Large intestine (tissue), 3 donors: ENCODE data around the gene CFAP52. TPM values are rescaled to one million over a fixed set of nuclear protein-coding genes. Genes with fewer than 3 reads are reported as not detected.
A peak's percentile ranks its signal among the peaks of the same experiment; 100 is the strongest.
"Not testable (repeated sequence)": the region's sequence is repeated elsewhere in the genome, so short reads cannot be mapped to it uniquely, and the experiment has no call there.

Source experiments
- DNase-seq, 2 donors: peaks; one replicate each; pipeline versions ENCODE4 v3.0.0 to v3.0.0-alpha.2; 2013
- H3K27ac ChIP-seq: one replicate; pipeline ENCODE4 v1.5.1; 2013; ENCODE audit warnings: low read length
- H3K27me3 ChIP-seq: 2 replicates; pipeline ENCODE4 v1.6.1; 2013; ENCODE audit warnings: low read length; ENCODE audit not compliant: control insufficient read depth, insufficient read depth
- H3K36me3 ChIP-seq: 2 replicates; pipeline ENCODE4 v1.6.1; 2013; ENCODE audit warnings: low read length; ENCODE audit not compliant: control insufficient read depth, insufficient read depth
- H3K4me1 ChIP-seq: one replicate; pipeline ENCODE4 v1.6.1; 2013; ENCODE audit warnings: low read length; ENCODE audit not compliant: control insufficient read depth, insufficient read depth
- H3K4me3 ChIP-seq: one replicate; pipeline ENCODE4 v1.5.1; 2013; ENCODE audit warnings: low read length
- H3K9me3 ChIP-seq: one replicate; pipeline ENCODE4 v1.6.1; 2013; ENCODE audit warnings: mild to moderate bottlenecking, low read depth, low read length, moderate library complexity; ENCODE audit not compliant: control insufficient read depth
- WGBS: methylation state at CpG from one replicate; pipeline ENCODE4 v1.1.5; 2013; ENCODE audit warnings: low lambda C conversion rate; ENCODE audit not compliant: insufficient coverage; 5-methylcytosine and 5-hydroxymethylcytosine counted together
- polyA plus RNA-seq: library from polyadenylated mRNA; unstranded; fragments of 120-200 nt; gene quantifications from one replicate; pipeline ENCODE4 v1.2.1, GENCODE V29; 2013

Gene CFAP52
- polyA plus RNA-seq, 1 donor = 0.45 TPM

GRCh38 chr17:9607058-9607457 is 30.6 kb downstream of the CFAP52 start:
- WGBS = 100% methylated on average over 1 of the region's 5 CpGs
- not testable (repeated sequence) for H3K9me3 ChIP-seq, H3K27me3 ChIP-seq, H3K4me1 ChIP-seq, H3K27ac ChIP-seq, H3K4me3 ChIP-seq, DNase-seq, H3K36me3 ChIP-seq

GRCh38 chr17:9611557-9611956 is 35.1 kb downstream of the CFAP52 start:
- Histone ChIP-seq H3K27me3 (no peaks in the 10 kb centered on the region), H3K27ac (no peak overlapping the region), H3K36me3 (no peaks in the 10 kb centered on the region), H3K4me3 (no peak overlapping the region), H3K4me1 (no peaks in the 10 kb centered on the region), H3K9me3 (no peaks in the 10 kb centered on the region)
- 83% methylated on average over 2 of the region's 2 CpGs for WGBS
- DNase-seq = no peak

GRCh38 chr17:9612006-9612405 is 35.6 kb downstream of the CFAP52 start:
- no peaks in the 10 kb centered on the region for H3K4me1 ChIP-seq
- 90% methylated on average over 3 of the region's 9 CpGs for WGBS

GRCh38 chr17:9615486-9615885 is 39.0 kb downstream of the CFAP52 start:
- DNase-seq = no peak
- Histone ChIP-seq H3K36me3 (no peaks in the 10 kb centered on the region), H3K27ac (no peak overlapping the region), H3K4me1 (no peaks in the 10 kb centered on the region), H3K9me3 (no peaks in the 10 kb centered on the region), H3K4me3 (no peak overlapping the region), H3K27me3 (no peaks in the 10 kb centered on the region)
- 17% methylated on average over 2 of the region's 2 CpGs for WGBS

More at GRCh38 chr17:9612006-9612405, 35.6 kb downstream of the CFAP52 start:
- no peak overlapping the region for H3K4me3 ChIP-seq
- H3K36me3 ChIP-seq = no peaks in the 10 kb centered on the region
- H3K27ac ChIP-seq = no peak overlapping the region
- no peaks in the 10 kb centered on the region for H3K27me3 ChIP-seq
- DNase-seq = no peak
- H3K9me3 ChIP-seq = no peaks in the 10 kb centered on the region

GRCh38 chr17:9622961-9623360 is 46.5 kb downstream of the CFAP52 start:
- no peak overlapping the region for H3K4me3 ChIP-seq
- no peaks in the 10 kb centered on the region for H3K4me1 ChIP-seq
- no peak overlapping the region for H3K27ac ChIP-seq
- no peak for DNase-seq
- H3K27me3 ChIP-seq = no peaks in the 10 kb centered on the region
- no peaks in the 10 kb centered on the region for H3K36me3 ChIP-seq
- no peaks in the 10 kb centered on the region for H3K9me3 ChIP-seq

- no peak overlapping the region for H3K4me3 ChIP-seq
- DNase-seq = peak in 1 of 2 donors; percentile 5
- H3K36me3 ChIP-seq = no peaks in the 10 kb centered on the region
- H3K4me1 ChIP-seq = no peaks in the 10 kb centered on the region
- H3K27ac ChIP-seq = no peak overlapping the region
- no peaks in the 10 kb centered on the region for H3K9me3 ChIP-seq
- no CpG with 5 or more reads among the region's 10 CpGs for WGBS
- peaks cover 5% of the 10 kb centered on the region for H3K27me3 ChIP-seq
These were observed 52.1 kb downstream of the CFAP52 start for GRCh38 chr17:9628509-9628908.

- peaks cover 5% of the 10 kb centered on the region for H3K27me3 ChIP-seq
- no peaks in the 10 kb centered on the region for H3K9me3 ChIP-seq
- no peak overlapping the region for H3K27ac ChIP-seq
- DNase-seq = no peak
- no peak overlapping the region for H3K4me3 ChIP-seq
- no peaks in the 10 kb centered on the region for H3K4me1 ChIP-seq
- no peaks in the 10 kb centered on the region for H3K36me3 ChIP-seq
- WGBS = 100% methylated on average over 5 of the region's 11 CpGs
These were observed 56.3 kb downstream of the CFAP52 start for GRCh38 chr17:9632741-9633140.

GRCh38 chr17:9635340-9635739 is 58.9 kb downstream of the CFAP52 start:
- no peaks in the 10 kb centered on the region for H3K36me3 ChIP-seq
- no peaks in the 10 kb centered on the region for H3K9me3 ChIP-seq
- peaks cover 3% of the 10 kb centered on the region for H3K27me3 ChIP-seq
- H3K4me3 ChIP-seq = no peak overlapping the region
- DNase-seq = no peak
- no CpG with 5 or more reads among the region's 6 CpGs for WGBS
- no peaks in the 10 kb centered on the region for H3K4me1 ChIP-seq
- H3K27ac ChIP-seq = no peak overlapping the region

GRCh38 chr17:9636501-9636900 is 60.1 kb downstream of the CFAP52 start:
- 90% methylated on average over 2 of the region's 12 CpGs for WGBS
- Histone ChIP-seq H3K27me3 (no peaks in the 10 kb centered on the region), H3K27ac (no peak overlapping the region), H3K4me3 (no peak overlapping the region), H3K9me3 (no peaks in the 10 kb centered on the region), H3K36me3 (no peaks in the 10 kb centered on the region), H3K4me1 (no peaks in the 10 kb centered on the region)
- DNase-seq = no peak

- H3K27me3 ChIP-seq, H3K9me3 ChIP-seq, H3K4me3 ChIP-seq, H3K4me1 ChIP-seq, H3K36me3 ChIP-seq, DNase-seq, H3K27ac ChIP-seq: not testable (repeated sequence)
- 100% methylated on average over 1 of the region's 5 CpGs for WGBS
These were observed 63.9 kb downstream of the CFAP52 start for GRCh38 chr17:9640388-9640787.

GRCh38 chr17:9643611-9644010 is 67.2 kb downstream of the CFAP52 start:
- Histone ChIP-seq H3K27me3 (peaks cover 11% of the 10 kb centered on the region), H3K27ac (no peak overlapping the region), H3K36me3 (no peaks in the 10 kb centered on the region), H3K9me3 (no peaks in the 10 kb centered on the region), H3K4me3 (no peak overlapping the region), H3K4me1 (peaks cover 16% of the 10 kb centered on the region)
- no CpG with 5 or more reads among the region's 5 CpGs for WGBS
- no peak for DNase-seq
